HepG2 (cell line): Measurements from ENCODE around the gene GLDN. TPM values are rescaled to one million over a fixed set of nuclear protein-coding genes. Genes with fewer than 3 reads are reported as not detected.

Source experiments
- ATAC-seq: fragments of 200-7000 bp; cut with Tn5 transposase; 3 replicates; pipeline ENCODE4 v1.9.1; 2020; ENCODE audit warnings: mild to moderate bottlenecking, moderate library complexity
- BruUV-seq: library from RNA; stranded (reverse); fragments of 400-500 nt; replicated peaks from 2 replicates; lab custom pipeline; 2021; lab: Mats Ljungman, UMichigan
- CTCF ChIA-PET: fragments of 300-600 bp; formaldehyde crosslinking; extraction: SDS; loops from one replicate; lab custom pipeline; 2021; ENCODE audit warnings: low total read pairs, inconsistent platforms, low intra/inter-chr PET ratio; lab: Yijun Ruan, JAX
- POLR2A ChIA-PET: fragments of 350-600 bp; sonication (Branson Sonifier 250); formaldehyde crosslinking; loops from one replicate; lab custom pipeline; 2020; ENCODE audit warnings: antibody characterized with exemption, inconsistent platforms; lab: Yijun Ruan, JAX
- DNase-seq: peaks from one replicate; pipeline ENCODE4 v3.0.0-alpha.2; 2015; ENCODE audit warnings: low spot score
- FAIRE-seq: peaks from 3 replicates; lab custom pipeline; 2011; peaks lifted over from hg19 to GRCh38; lab: Jason Lieb, UNC
- H2AFZ ChIP-seq: one replicate; pipeline ENCODE4 v1.6.1; 2011; ENCODE audit warnings: low read length, inconsistent platforms
- H3K27ac ChIP-seq: fragments of 300-600 bp; 3 replicates; pipeline ENCODE4 v1.8.0; 2011; ENCODE audit warnings: mixed run types, mild to moderate bottlenecking, mixed read lengths, low read length, inconsistent platforms; ENCODE audit not compliant: insufficient read depth; ENCODE audit errors: extremely low read length
- H3K27me3 ChIP-seq, 2 experiments: fragments of 200-600 bp in 1 of 2; 2 replicates in 1 of 2; 3 replicates in 1 of 2; pipeline versions ENCODE4 v1.6.0 to v1.8.0; 2011; ENCODE audit warnings: low read length in 2 of 2, mild to moderate bottlenecking in 2 of 2, moderate library complexity in 2 of 2, inconsistent platforms in 1 of 2; ENCODE audit not compliant: insufficient read depth in 2 of 2, control insufficient read depth in 1 of 2
- H3K36me3 ChIP-seq, 2 experiments: fragments of 200-600 bp in 1 of 2; replicated peaks in 1 of 2; 2 replicates in 1 of 2; 3 replicates in 1 of 2; pipeline versions ENCODE4 v1.5.1 to v1.8.0; 2011; ENCODE audit warnings: low read length in 2 of 2, inconsistent platforms in 1 of 2; ENCODE audit not compliant: insufficient read depth in 2 of 2, control insufficient read depth in 1 of 2
- H3K4me1 ChIP-seq: 2 replicates; pipeline ENCODE4 v1.5.1; 2012; ENCODE audit warnings: low read length, inconsistent platforms; ENCODE audit not compliant: insufficient read depth
- H3K4me2 ChIP-seq: 2 replicates; pipeline ENCODE4 v1.6.0; 2011; ENCODE audit warnings: low read depth, low read length, inconsistent platforms
- H3K4me3 ChIP-seq, 3 experiments: fragments of 200-600 bp in 1 of 3; sonication (generic), shearing (Covaris generic) in 1 of 3; replicated peaks in 1 of 3; 2 replicates each; pipeline ENCODE4 v1.5.1; 2011 to 2016; ENCODE audit warnings: low read length in 3 of 3, inconsistent platforms in 2 of 3, low read depth in 2 of 3, mild to moderate bottlenecking in 2 of 3, control low read depth in 1 of 3, mixed read lengths in 1 of 3; ENCODE audit not compliant: insufficient read depth in 1 of 3
- H3K79me2 ChIP-seq: one replicate; pipeline ENCODE4 v1.6.1; 2011; ENCODE audit warnings: low read length, inconsistent platforms; ENCODE audit not compliant: insufficient read depth
- H3K9ac ChIP-seq: 2 replicates; pipeline ENCODE4 v1.6.0; 2011; ENCODE audit warnings: mild to moderate bottlenecking, low read depth, low read length, inconsistent platforms; ENCODE audit not compliant: insufficient read depth
- H3K9me3 ChIP-seq: 2 replicates; pipeline ENCODE4 v1.5.1; 2012; ENCODE audit warnings: mild to moderate bottlenecking, low read length
- H4K20me1 ChIP-seq: 2 replicates; pipeline ENCODE4 v1.6.0; 2011; ENCODE audit warnings: inconsistent platforms, mild to moderate bottlenecking, low read length, moderate library complexity; ENCODE audit not compliant: insufficient read depth
- CREB3 ChIP-seq: sonication (generic); formaldehyde crosslinking; IDR thresholded peaks from 2 replicates; pipeline ENCODE4 v1.5.0; 2020; ENCODE audit warnings: missing genetic modification reagents
- ETV6 ChIP-seq: sonication (generic); formaldehyde crosslinking; conservative IDR thresholded peaks from 2 replicates; pipeline ENCODE4 v1.4.0; 2020; ENCODE audit warnings: missing genetic modification reagents
- HIC2 ChIP-seq: sonication (generic); formaldehyde crosslinking; IDR thresholded peaks from 2 replicates; pipeline ENCODE4 v1.9.0; 2022; ENCODE audit warnings: low read depth, missing genetic modification reagents
- HOXA5 ChIP-seq: sonication (generic); formaldehyde crosslinking; IDR thresholded peaks from 2 replicates; pipeline ENCODE4 v1.4.0; 2020; ENCODE audit warnings: missing genetic modification reagents
- MBD4 ChIP-seq: IDR thresholded peaks from 2 replicates; pipeline ENCODE4 v1.6.1; 2012; ENCODE audit warnings: low read length, inconsistent platforms, borderline replicate concordance
- MYNN ChIP-seq: sonication (generic); formaldehyde crosslinking; IDR thresholded peaks from 2 replicates; pipeline ENCODE4 v1.4.0; 2020; ENCODE audit warnings: mild to moderate bottlenecking, low read depth, missing genetic modification reagents
- PTBP1 ChIP-seq: fragments of 200-400 bp; formaldehyde crosslinking; IDR thresholded peaks from 2 replicates; pipeline ENCODE4 v1.6.1; 2018; ENCODE audit warnings: low read length, low read depth; ENCODE audit not compliant: poor library complexity, severe bottlenecking
- SCMH1 ChIP-seq: sonication (generic); formaldehyde crosslinking; IDR thresholded peaks from 2 replicates; pipeline ENCODE4 v1.9.0; 2021; ENCODE audit warnings: missing genetic modification reagents, mild to moderate bottlenecking, borderline replicate concordance
- ZMYM3 ChIP-seq: sonication (generic); formaldehyde crosslinking; IDR thresholded peaks from 2 replicates; pipeline ENCODE4 v1.5.1; 2020; ENCODE audit warnings: mild to moderate bottlenecking, missing genetic modification reagents
- ZNF850 ChIP-seq: sonication (generic); formaldehyde crosslinking; conservative IDR thresholded peaks from 2 replicates; pipeline ENCODE4 v1.9.0; 2021; ENCODE audit warnings: mild to moderate bottlenecking, missing genetic modification reagents
- WGBS: methylation state at CpG from one replicate; pipeline ENCODE4 v1.1.6; 2017; ENCODE audit warnings: low lambda C conversion rate; 5-methylcytosine and 5-hydroxymethylcytosine counted together
- in situ Hi-C: cut with HindIII; loops from 2 replicates; pipeline ENCODE4 v1.10.0; 2017; ENCODE audit warnings: low pct_unique_long_range_greater_than_20kb; ENCODE audit not compliant: extremely low pct_ligation_motif_present
- intact Hi-C: fragments of 100-400 bp; cut with micrococcal nuclease; formaldehyde crosslinking; loops from one replicate; pipeline ENCODE4 v1.10.0; 2022; ENCODE audit not compliant: unreplicated experiment
- polyA plus RNA-seq, 8 experiments: library from polyadenylated mRNA; depleted of rRNA in 3 of 8; stranded (reverse) in 7 of 8; unstranded in 1 of 8; fragments of >200 nt; fragmentation: Illumina TruSeq in 4 of 8; extraction: Trizol in 4 of 8; gene quantifications; 2 replicates each; pipeline versions ENCODE4 v1.2.1 to v1.2.3, GENCODE V29; 2011 to 2016; ENCODE audit warnings: low read depth in 4 of 8, missing spikeins in 1 of 8, mixed read lengths in 1 of 8; ENCODE audit not compliant: insufficient read depth in 1 of 8
- total RNA-seq, 5 experiments: library from RNA; depleted of rRNA; stranded (reverse); fragments of >200 nt; fragmentation: Illumina TruSeq; extraction: Trizol; gene quantifications; 2 replicates each; pipeline ENCODE4 v1.2.3, GENCODE V29; 2016; ENCODE audit warnings: low read depth in 1 of 5

Gene GLDN
- total and polyA plus RNA-seq, 2 of the 13 experiments (the other 11 are each of a cell fraction or from before 2014, with no cell fraction given): 0.86 to 1.0 TPM

- H3K36me3 ChIP-seq: no peaks in the 10 kb centered on the region
- H3K4me2 ChIP-seq: no peak overlapping the region
- H3K27me3 ChIP-seq: no peaks in the 10 kb centered on the region; a peak in 1 of 5 replicates
- 96% methylated on average over 2 of the region's 2 CpGs for WGBS
- DNase-seq (no peak), FAIRE-seq (no peak), ATAC-seq (no peak)
- no peak overlapping the region for H3K27ac ChIP-seq
- H2AFZ ChIP-seq: no peak overlapping the region
- H3K79me2 ChIP-seq: no peaks in the 10 kb centered on the region
- in situ Hi-C loops (no loop called here), intact Hi-C loops (no loop called here)
- no peak for TF ChIP-seq CREB3
- no peak for TF ChIP-seq HOXA5 (CRISPR knock-in tag)
- TF ChIP-seq ETV6: no peak
- no peak for TF ChIP-seq HIC2
- no peak for TF ChIP-seq ZNF850 (CRISPR knock-in tag)
- TF ChIP-seq MYNN: no peak
- TF ChIP-seq ZMYM3 (CRISPR knock-in tag): no peak
- TF ChIP-seq SCMH1 (CRISPR knock-in tag): no peak
- TF ChIP-seq PTBP1: no peak
- no peak for TF ChIP-seq MBD4
- H3K4me1 ChIP-seq: peaks cover 20% of the 10 kb centered on the region
- POLR2A ChIA-PET: no interaction called here
- no peak overlapping the region for H3K4me3 ChIP-seq
- CTCF ChIA-PET: no interaction called here
- no peaks in the 10 kb centered on the region for H4K20me1 ChIP-seq
- no peak overlapping the region for H3K9ac ChIP-seq
- no peaks in the 10 kb centered on the region for H3K9me3 ChIP-seq
- BruUV-seq: no TSS peak
Observed at GRCh38 chr15:51327081-51327480, 14.4 kb upstream of the GLDN start.
